ENCODE data around the gene PLLP. TPM values are rescaled to one million over a fixed set of nuclear protein-coding genes. Genes with fewer than 3 reads are reported as not detected.
"Not testable (repeated sequence)": the region's sequence is repeated elsewhere in the genome, so short reads cannot be mapped to it uniquely, and the experiment has no call there.

PLLP gene
- total RNA-seq, 5 donors from 2014 or later (not counting 1 experiment from before 2014, with no cell fraction given): 1.4 to 4.3 (median 3.3) TPM

DNA sequence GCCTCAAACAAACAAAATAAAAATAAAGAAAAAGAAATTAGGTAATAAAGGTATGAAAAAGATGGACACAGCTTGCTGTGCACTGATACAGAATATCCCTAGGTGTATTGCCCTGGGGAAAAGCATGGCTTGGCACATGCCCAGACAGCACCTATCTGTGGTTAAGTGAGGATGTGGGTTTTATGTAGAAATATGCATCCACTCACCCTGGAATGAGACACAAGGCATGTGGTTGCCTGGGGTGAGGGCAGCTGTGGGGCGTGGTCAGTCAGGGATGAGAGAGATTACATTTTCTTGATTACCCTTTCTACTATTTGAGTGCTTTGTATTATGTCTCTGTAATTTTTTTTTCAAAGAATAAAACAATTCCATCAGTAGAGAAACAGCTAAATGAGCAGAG lies 6.9 kb downstream of the PLLP start:
- POLR2A ChIA-PET: no interaction called here
- H3K36me3 Mint-ChIP-seq: no peaks in the 10 kb centered on the region
- H3K27ac Mint-ChIP-seq: peak overlapping the region in 1 of 2 donors; percentile 89
- H3K27ac ChIP-seq (ENCODE audit: low read length): no peak overlapping the region
- H3K9me3 Mint-ChIP-seq: no peaks in the 10 kb centered on the region
- H3K27me3 ChIP-seq (replicated peaks in 1 of 2; ENCODE audit: control insufficient read depth in 2 of 2, extremely low read depth in 1 of 2, insufficient read depth in 2 of 2, low read length in 1 of 2): peaks cover 0 to 2% of the 10 kb centered on the region in 2 experiments
- no peak overlapping the region for H3K4me3 ChIP-seq (ENCODE audit: control insufficient read depth in 1 of 2, extremely low read depth in 1 of 2, low read length in 1 of 2)
- H3K27me3 Mint-ChIP-seq: peaks cover 0 to 2% of the 10 kb centered on the region in 2 donors
- H3K4me1 ChIP-seq (ENCODE audit: control insufficient read depth in 1 of 2, extremely low read depth in 1 of 2, insufficient read depth in 2 of 2, low read length in 2 of 2): peaks cover 22 to 25% of the 10 kb centered on the region in 2 experiments
- CTCF ChIA-PET: interaction anchor here in 1 of 2 donors (0.6 kb wide), 1 partner anchor 318 kb away, joined by 4 read pairs; no protein-coding TSS in a partner anchor
- H3K4me3 Mint-ChIP-seq: peak overlapping the region in 2 of 3 donors; percentile 44 to 73
- H3K36me3 ChIP-seq (ENCODE audit: control insufficient read depth in 2 of 2, extremely low read depth in 1 of 2, insufficient read depth in 1 of 2, low read length in 1 of 2): no peaks in the 10 kb centered on the region
- no peaks in the 10 kb centered on the region for H3K9me3 ChIP-seq
- no CpG with 5 or more reads among the region's 1 CpG for whole genome bisulfite sequencing (ENCODE audit: insufficient coverage)
- peaks cover 35 to 61% (median 53%) of the 10 kb centered on the region in 3 donors for H3K4me1 Mint-ChIP-seq
- DNase-seq (peak in 33 of 35 experiments; percentile 32 to 78 (median 59)), ATAC-seq (replicated peaks in 1 of 4) (peak; percentile 91 to 98 (median 94))

DNA sequence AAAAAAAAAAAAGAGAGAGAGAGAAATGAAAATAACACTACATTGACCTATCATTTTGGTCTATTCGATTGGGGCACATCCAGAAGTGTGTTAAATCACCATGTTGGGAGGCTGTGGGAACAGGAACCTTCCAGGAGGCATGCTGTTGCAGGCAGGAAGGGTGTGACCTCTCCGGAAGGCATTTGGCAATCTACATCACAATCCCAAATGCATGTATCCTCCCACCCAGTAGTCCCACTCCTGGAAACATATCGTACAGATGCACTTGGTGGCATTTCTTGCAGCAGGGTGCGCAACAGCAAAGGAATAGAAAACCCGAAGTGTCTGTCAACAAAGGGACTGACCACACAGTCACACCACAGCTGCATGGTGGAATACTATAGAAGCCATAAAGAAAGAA lies 7.9 kb downstream of the PLLP start:
- Histone ChIP-seq H3K27ac (ENCODE audit: low read length) (no peak overlapping the region), H3K9me3 (no peaks in the 10 kb centered on the region), H3K4me1 (ENCODE audit: control insufficient read depth in 1 of 2, extremely low read depth in 1 of 2, insufficient read depth in 2 of 2, low read length in 2 of 2) (peaks cover 22 to 28% of the 10 kb centered on the region in 2 experiments), H3K36me3 (ENCODE audit: control insufficient read depth in 2 of 2, extremely low read depth in 1 of 2, insufficient read depth in 1 of 2, low read length in 1 of 2) (no peaks in the 10 kb centered on the region), H3K27me3 (replicated peaks in 1 of 2; ENCODE audit: control insufficient read depth in 2 of 2, extremely low read depth in 1 of 2, insufficient read depth in 2 of 2, low read length in 1 of 2) (no peaks in the 10 kb centered on the region), H3K4me3 (ENCODE audit: control insufficient read depth in 1 of 2, extremely low read depth in 1 of 2, low read length in 1 of 2) (no peak overlapping the region)
- H3K4me1 Mint-ChIP-seq: peaks cover 33 to 59% (median 43%) of the 10 kb centered on the region in 3 donors
- DNase-seq (no peak), ATAC-seq (replicated peaks in 1 of 4) (no peak)
- CTCF ChIA-PET: no interaction called here
- WGBS (ENCODE audit: insufficient coverage): 86% methylated on average over 4 of the region's 5 CpGs
- H3K27ac Mint-ChIP-seq: peak overlapping the region in 1 of 2 donors; percentile 17
- H3K36me3 Mint-ChIP-seq: no peaks in the 10 kb centered on the region
- H3K4me3 Mint-ChIP-seq: peak overlapping the region in 1 of 3 donors; percentile 73
- POLR2A ChIA-PET: no interaction called here
- H3K9me3 Mint-ChIP-seq: no peaks in the 10 kb centered on the region
- peaks cover 0 to under 1% of the 10 kb centered on the region in 2 donors for H3K27me3 Mint-ChIP-seq

DNA sequence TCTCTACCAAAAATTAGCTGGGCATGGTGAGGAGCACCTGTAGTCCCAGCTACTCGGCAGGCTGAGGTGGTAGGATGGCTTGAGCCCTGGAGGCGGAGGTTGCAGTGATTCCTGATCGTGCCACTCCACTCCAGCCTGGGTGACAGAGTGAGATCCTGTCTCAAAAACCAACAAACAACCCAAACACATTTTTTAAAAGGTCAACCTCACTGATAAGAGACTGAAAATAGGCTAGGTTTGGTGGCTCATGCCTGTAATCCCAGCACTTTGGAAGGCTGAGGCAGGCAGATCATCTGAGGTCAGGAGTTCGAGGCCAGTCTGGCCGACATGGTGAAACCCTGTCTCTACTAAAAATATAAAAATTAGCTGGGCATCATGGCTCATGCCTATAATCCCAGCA lies 8.5 kb downstream of the PLLP start:
- POLR2A ChIA-PET; H3K36me3 Mint-ChIP-seq; H3K9me3 Mint-ChIP-seq; H3K27me3 Mint-ChIP-seq; ATAC-seq (replicated peaks in 1 of 4); H3K4me3 Mint-ChIP-seq; H3K36me3 ChIP-seq (ENCODE audit: control insufficient read depth in 2 of 2, extremely low read depth in 1 of 2, insufficient read depth in 1 of 2, low read length in 1 of 2); H3K27ac ChIP-seq (ENCODE audit: low read length); H3K27me3 ChIP-seq (replicated peaks in 1 of 2; ENCODE audit: control insufficient read depth in 2 of 2, extremely low read depth in 1 of 2, insufficient read depth in 2 of 2, low read length in 1 of 2); H3K27ac Mint-ChIP-seq; H3K9me3 ChIP-seq; CTCF ChIA-PET; DNase-seq; H3K4me3 ChIP-seq (ENCODE audit: control insufficient read depth in 1 of 2, extremely low read depth in 1 of 2, low read length in 1 of 2): not testable (repeated sequence)
- no CpG with 5 or more reads among the region's 5 CpGs for WGBS (ENCODE audit: insufficient coverage)
- H3K4me1 Mint-ChIP-seq: peaks cover 30 to 55% (median 42%) of the 10 kb centered on the region in 3 donors
- peaks cover 22 to 28% of the 10 kb centered on the region in 2 experiments for H3K4me1 ChIP-seq (ENCODE audit: control insufficient read depth in 1 of 2, extremely low read depth in 1 of 2, insufficient read depth in 2 of 2, low read length in 2 of 2)

GRCh38 chr16:57273826-57274225 lies 10.6 kb downstream of the PLLP start:
- no peak overlapping the region for H3K4me3 ChIP-seq (ENCODE audit: control insufficient read depth in 1 of 2, extremely low read depth in 1 of 2, low read length in 1 of 2)
- no peaks in the 10 kb centered on the region for H3K9me3 ChIP-seq
- WGBS (ENCODE audit: insufficient coverage): no CpG with 5 or more reads among the region's 5 CpGs
- DNase-seq (no peak), ATAC-seq (replicated peaks in 1 of 4) (no peak)
- H3K36me3 ChIP-seq (ENCODE audit: control insufficient read depth in 2 of 2, extremely low read depth in 1 of 2, insufficient read depth in 1 of 2, low read length in 1 of 2): no peaks in the 10 kb centered on the region
- H3K4me1 ChIP-seq (ENCODE audit: control insufficient read depth in 1 of 2, extremely low read depth in 1 of 2, insufficient read depth in 2 of 2, low read length in 2 of 2): peaks cover 16 to 31% of the 10 kb centered on the region in 2 experiments
- H3K4me1 Mint-ChIP-seq: peaks cover 20 to 43% (median 30%) of the 10 kb centered on the region in 3 donors
- no peak overlapping the region for H3K27ac ChIP-seq (ENCODE audit: low read length)
- no peak overlapping the region for H3K4me3 Mint-ChIP-seq
- CTCF ChIA-PET: interaction anchor here in 1 of 2 donors (0.7 kb wide), 1 partner anchor 247 kb away, joined by 3 read pairs; no protein-coding TSS in a partner anchor
- H3K27ac Mint-ChIP-seq: no peak overlapping the region
- no peaks in the 10 kb centered on the region for H3K36me3 Mint-ChIP-seq
- no peaks in the 10 kb centered on the region for H3K27me3 ChIP-seq (replicated peaks in 1 of 2; ENCODE audit: control insufficient read depth in 2 of 2, extremely low read depth in 1 of 2, insufficient read depth in 2 of 2, low read length in 1 of 2)
- H3K9me3 Mint-ChIP-seq: no peaks in the 10 kb centered on the region
- H3K27me3 Mint-ChIP-seq: no peaks in the 10 kb centered on the region
- POLR2A ChIA-PET: no interaction called here

DNA sequence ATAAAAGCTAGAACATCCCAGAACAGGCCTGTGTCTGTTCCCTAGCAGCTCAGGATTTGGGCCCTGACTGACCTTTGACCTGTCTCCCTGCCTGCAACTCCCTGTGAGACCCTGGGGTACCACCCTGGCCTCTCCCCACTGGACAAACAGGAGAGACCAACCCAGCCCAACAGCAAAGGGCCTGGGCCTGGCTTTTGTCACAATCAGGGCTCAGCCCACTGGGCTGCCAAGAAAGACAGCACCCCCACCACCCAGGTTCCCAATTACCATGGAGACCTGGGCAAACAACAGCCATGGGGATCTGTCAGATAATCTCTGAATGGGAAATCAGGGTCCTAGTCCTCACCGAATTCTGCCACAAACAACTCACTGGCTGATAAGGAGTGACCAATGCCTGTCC lies 11.1 kb downstream of the PLLP start:
- H3K36me3 Mint-ChIP-seq: no peaks in the 10 kb centered on the region
- H3K4me1 Mint-ChIP-seq: peaks cover 21 to 43% (median 34%) of the 10 kb centered on the region in 3 donors

GRCh38 chr16:57271867-57272495 lies 12.5 kb downstream of the PLLP start:
- H3K27me3 Mint-ChIP-seq: no peaks in the 10 kb centered on the region
- POLR2A ChIA-PET: no interaction called here
- 100% methylated on average over 2 of the region's 5 CpGs for WGBS (ENCODE audit: insufficient coverage)
- CTCF ChIA-PET: no interaction called here
- Histone ChIP-seq H3K36me3 (ENCODE audit: control insufficient read depth in 2 of 2, extremely low read depth in 1 of 2, insufficient read depth in 1 of 2, low read length in 1 of 2) (no peaks in the 10 kb centered on the region), H3K4me1 (ENCODE audit: control insufficient read depth in 1 of 2, extremely low read depth in 1 of 2, insufficient read depth in 2 of 2, low read length in 2 of 2) (peaks cover 20 to 33% of the 10 kb centered on the region in 2 experiments), H3K27ac (ENCODE audit: low read length) (no peak overlapping the region), H3K9me3 (no peaks in the 10 kb centered on the region), H3K4me3 (ENCODE audit: control insufficient read depth in 1 of 2, extremely low read depth in 1 of 2, low read length in 1 of 2) (no peak overlapping the region), H3K27me3 (replicated peaks in 1 of 2; ENCODE audit: control insufficient read depth in 2 of 2, extremely low read depth in 1 of 2, insufficient read depth in 2 of 2, low read length in 1 of 2) (no peaks in the 10 kb centered on the region)
- peak overlapping the region in 1 of 2 donors; percentile 31 for H3K27ac Mint-ChIP-seq
- no peak overlapping the region for H3K4me3 Mint-ChIP-seq
- peaks cover 23 to 43% (median 34%) of the 10 kb centered on the region in 3 donors for H3K4me1 Mint-ChIP-seq
- no peak for DNase-seq
- no peak for ATAC-seq (replicated peaks in 1 of 4)
- no peaks in the 10 kb centered on the region for H3K9me3 Mint-ChIP-seq
- H3K36me3 Mint-ChIP-seq: no peaks in the 10 kb centered on the region

More for the DNA sequence above, 11.1 kb downstream of the PLLP start:
- H3K4me1 ChIP-seq (ENCODE audit: control insufficient read depth in 1 of 2, extremely low read depth in 1 of 2, insufficient read depth in 2 of 2, low read length in 2 of 2): peaks cover 16 to 31% of the 10 kb centered on the region in 2 experiments
- ChIA-PET CTCF (interaction anchor here in 1 of 2 donors (0.7 kb wide), 1 partner anchor 247 kb away, joined by 3 read pairs; no protein-coding TSS in a partner anchor), POLR2A (no interaction called here)
- no peak overlapping the region for H3K27ac ChIP-seq (ENCODE audit: low read length)
- Mint-ChIP-seq H3K27ac (no peak overlapping the region), H3K9me3 (no peaks in the 10 kb centered on the region), H3K4me3 (no peak overlapping the region), H3K27me3 (no peaks in the 10 kb centered on the region)
- no peaks in the 10 kb centered on the region for H3K36me3 ChIP-seq (ENCODE audit: control insufficient read depth in 2 of 2, extremely low read depth in 1 of 2, insufficient read depth in 1 of 2, low read length in 1 of 2)
- ATAC-seq (replicated peaks in 1 of 4) (no peak), DNase-seq (no peak)
- no peaks in the 10 kb centered on the region for H3K9me3 ChIP-seq
- H3K4me3 ChIP-seq (ENCODE audit: control insufficient read depth in 1 of 2, extremely low read depth in 1 of 2, low read length in 1 of 2): no peak overlapping the region
- WGBS (ENCODE audit: insufficient coverage): 100% methylated on average over 1 of the region's 1 CpG
- H3K27me3 ChIP-seq (replicated peaks in 1 of 2; ENCODE audit: control insufficient read depth in 2 of 2, extremely low read depth in 1 of 2, insufficient read depth in 2 of 2, low read length in 1 of 2): no peaks in the 10 kb centered on the region

Measured in T-cell (primary cell).